Activated CD8-positive, alpha-beta memory T cell treated with anti-CD3 and anti-CD28 coated beads for 24 hours (primary cell): ENCODE measurements around the gene AHDC1.

Experiments
- DNase-seq: peaks from one replicate; pipeline ENCODE4 v3.0.0-alpha.2; 2020

AHDC1 gene

GRCh38 chr1:27612718-27613117 lies 8.8 kb upstream of the AHDC1 start:
- no peak for DNase-seq

DNA sequence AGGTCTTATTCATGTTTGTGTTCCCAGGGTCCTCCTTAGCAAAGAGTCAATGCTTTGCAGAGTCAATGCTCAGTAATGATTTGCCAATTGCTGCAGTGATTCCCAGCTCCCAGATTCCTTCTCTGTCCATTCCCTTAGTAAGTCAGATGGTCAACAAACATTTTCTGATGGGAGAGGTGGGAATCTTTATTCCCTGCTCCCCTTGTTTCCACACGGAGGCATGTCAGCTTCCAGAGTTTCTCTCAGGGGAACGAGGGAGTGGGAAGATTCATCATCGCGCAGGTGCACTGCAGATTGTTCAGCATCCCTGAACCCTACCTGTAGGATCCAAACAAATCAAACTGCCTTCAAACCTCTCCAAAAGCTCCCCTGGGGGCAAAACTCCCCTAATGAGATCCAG lies 7.5 kb upstream of the AHDC1 start:
- no peak for DNase-seq

DNA sequence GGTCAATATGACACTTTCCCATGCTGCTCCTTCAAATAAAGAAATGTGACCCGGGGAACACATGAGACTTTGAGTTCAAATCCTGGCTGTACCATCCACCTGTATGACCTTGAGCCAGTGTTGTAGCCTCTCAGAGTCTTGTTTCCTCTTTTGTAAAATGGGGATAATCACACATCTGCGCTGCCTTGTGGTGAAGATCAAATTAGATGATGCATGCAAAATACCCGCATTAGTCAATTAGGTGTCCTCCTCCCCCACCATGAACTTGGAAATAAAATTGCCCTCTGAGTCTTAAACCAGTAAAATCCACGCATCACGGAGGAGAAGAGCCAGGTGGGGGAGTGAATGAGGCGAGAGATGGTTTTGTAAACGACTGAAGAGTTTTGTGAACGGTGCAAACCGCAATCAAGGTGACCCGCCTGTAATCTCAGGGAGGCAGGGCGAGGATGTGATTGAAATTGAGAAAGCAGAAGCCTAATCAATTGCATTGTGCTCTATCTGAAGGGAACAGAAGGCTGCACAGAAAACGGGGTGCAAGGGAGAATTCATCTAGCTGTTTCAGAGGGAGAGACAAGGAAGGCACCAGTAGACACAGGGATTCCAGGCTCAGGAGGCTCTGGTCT lies 5.8 kb upstream of the AHDC1 start:
- no peak for DNase-seq

GRCh38 chr1:27609210-27609555 lies 5.2 kb upstream of the AHDC1 start:
- DNase-seq = peak; percentile 61

DNA sequence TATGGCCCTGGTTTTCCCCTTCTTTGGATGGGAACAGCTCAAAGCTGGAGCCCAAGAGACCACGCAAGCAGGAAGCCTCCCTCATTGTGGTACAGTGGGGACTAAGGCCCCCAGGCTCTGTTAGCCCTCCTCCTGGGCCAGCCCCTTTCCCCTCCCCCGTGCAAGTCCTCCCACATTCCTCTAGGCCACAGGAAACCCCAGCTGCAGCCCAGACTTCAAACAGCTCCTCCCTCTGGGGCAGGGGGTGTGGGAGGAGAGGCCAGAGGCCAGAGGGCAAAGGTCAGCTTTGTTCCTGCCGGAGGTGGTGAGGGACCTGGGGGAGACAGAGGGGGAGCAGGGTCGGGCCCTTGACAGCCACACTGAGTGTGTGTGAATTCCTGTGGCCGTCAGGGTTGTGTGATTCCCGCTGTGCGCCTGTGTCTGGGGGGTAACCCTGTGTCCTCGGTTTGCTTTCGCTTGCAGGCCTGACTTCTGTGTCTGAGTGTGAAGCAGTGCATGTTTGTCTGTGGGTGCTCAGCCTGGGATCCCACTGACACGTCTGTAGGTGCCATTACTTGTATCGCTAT lies 3.4 kb upstream of the AHDC1 start:
- DNase-seq = no peak

GRCh38 chr1:27606708-27607238 lies 2.8 kb upstream of the AHDC1 start:
- DNase-seq = no peak

DNA sequence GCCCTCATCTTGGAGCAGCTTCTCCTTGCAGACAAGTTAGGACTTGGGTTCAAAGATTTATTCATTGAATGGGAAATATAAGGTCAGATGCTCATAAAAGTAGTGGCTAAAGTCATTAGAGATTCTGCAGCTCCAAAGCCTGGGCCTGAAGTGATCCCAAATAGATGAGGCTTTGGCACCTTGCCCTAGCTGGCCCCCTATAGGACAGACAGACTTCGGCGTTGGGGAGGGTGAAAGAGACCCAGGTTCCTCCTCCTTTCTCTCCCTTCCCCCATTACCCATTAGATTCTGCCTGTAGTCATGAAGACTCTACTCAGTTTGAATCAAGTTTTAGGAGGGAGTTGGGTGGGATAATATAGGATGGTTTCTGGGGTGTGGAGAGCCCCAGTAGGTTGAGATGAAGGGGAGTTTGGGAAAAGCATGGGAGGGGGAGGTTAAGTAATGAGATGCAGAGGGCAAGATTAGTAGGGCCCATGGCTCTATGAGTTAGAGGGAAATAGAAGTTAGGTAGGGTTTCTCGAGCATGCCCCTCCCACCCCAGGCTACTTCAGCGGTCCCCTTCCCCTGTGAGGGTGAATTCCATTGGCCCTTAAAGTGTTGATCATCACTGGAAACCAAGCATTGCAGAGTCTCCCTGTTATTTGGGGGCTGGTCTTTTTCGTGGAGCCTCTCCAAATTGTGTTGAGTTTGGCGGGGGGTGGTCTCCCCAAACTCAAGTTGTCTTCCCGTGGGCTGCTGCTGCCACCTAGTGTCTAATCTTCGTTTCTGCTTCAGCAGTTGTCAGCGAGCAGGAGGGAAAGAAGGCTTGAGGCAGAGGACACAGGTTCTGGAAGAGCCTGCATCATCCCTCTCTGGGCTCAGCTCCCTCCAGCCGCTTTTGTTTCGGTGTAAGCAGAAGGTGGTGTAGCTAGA lies 2.1 kb upstream of the AHDC1 start:
- peak; percentile 85 for DNase-seq

- DNase-seq = no peak
These were observed 1.4 kb upstream of the AHDC1 start for GRCh38 chr1:27605300-27605766.

- no peak for DNase-seq
These were observed 795 bp upstream of the AHDC1 start for GRCh38 chr1:27604579-27605299.

DNA sequence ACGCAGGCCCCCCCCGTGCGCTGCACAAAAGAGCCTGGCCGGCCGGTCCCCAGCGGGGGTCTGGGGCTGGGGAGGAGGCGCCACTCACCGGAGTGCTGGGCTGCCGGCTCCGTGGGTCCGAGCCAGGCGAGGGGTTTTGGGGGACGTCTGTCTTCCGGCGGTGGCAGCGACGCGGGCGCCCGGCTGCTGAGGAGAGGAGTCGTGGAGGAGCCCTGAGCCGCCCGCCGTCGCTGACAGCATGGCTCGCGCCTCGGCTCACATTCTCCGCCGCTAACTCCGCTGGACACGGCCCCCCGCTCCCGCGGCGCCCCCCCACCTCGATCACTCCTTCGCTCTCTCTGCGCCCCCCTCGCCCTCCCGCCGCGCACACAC lies 649 bp downstream of the AHDC1 start:
- DNase-seq = peak; percentile 72

DNA sequence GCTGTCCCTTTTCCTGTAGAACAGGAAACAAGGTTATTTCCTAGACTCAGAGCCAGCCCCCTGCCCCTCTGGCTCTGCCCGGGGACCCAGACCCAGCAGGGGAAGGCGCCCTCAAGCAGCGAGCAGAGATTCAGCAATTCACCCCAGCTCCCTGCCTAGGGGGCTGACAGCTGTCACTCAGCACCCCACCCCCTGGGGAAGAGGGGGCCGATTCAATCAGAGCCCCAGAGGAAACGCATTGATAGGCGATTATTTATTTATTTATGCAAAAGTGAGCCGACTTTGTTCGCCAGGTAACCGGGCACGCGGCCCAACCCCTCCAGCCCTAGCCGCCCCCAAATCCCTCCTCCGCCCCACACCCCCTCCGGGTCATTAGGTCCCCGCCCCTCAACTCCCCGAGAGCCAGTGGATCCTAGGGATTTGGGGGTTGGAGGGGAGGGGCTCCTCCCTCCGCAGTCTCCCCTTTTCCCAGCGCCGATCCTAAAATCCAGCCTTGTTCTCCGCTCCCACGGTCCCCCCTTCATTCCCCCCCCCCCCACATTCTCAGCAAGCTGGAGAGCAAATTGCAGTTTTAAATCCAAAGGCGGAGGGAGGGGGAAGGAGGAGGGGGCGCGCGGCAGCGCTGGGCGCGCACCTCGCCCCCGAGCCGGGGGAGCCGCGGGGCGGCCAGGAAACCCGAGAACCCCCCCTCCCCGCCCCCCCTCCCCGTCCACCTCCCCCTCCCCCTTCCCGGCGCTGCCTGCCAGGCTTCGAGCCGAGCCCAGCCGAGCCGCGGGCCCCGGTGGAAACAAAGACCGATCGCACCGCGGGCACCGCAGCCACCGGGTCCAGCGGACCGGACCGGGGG lies 1.3 kb downstream of the AHDC1 start:
- DNase-seq = peak; percentile 60

DNA sequence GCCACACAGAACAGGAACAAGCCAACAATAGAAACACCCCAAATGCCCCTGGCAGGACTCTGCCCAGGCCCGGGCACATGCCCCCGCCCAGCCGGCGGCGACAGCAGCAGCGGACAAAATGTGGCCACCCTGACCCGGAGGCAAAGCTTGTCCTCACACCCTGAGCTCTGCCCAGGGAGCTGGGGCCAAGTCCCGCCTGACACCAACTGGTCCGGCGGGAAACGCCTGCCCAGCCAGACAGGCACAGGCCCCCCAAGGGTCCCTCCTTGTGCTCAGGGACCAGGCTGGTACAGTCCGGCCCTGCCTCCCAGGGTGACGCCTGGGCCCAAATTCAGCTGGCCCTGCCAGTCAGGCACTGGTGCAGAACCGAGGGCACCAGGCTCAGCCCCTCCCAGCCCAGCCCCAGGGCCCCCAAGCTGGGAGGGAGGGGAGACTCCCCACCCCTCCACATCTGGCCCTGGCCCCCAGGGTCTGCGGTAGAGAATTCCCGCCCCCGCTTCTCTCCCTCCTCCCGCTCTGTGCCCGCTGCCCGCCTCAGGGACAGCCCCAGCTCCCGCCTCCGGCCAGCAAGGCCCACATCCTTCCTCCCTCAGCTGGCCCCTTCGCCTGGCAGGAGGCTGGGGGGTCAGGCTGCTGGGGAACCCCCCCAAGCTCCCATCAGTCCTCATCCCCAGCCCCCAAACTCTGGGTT lies 2.0 kb downstream of the AHDC1 start:
- no peak for DNase-seq

DNA sequence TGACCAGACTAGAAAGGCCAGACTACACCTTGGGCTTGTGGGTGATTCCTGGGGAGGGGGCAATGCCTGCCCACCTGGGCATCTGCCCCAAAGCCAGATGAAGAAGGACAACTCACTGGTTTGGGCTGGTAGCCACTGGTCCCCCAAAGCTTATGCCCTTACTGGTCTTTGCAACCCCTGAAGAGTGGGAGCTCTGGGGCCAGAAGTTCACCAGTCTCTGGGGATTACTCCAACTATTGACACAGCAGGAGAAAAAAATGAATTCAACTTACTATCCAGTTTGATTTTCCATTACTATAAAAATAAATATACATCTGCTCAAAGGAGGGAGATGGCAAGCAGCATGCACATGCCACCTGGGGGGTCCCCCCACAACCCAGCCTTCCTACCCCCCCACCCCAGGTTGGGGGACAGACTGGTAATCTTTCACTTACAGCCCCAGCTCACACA lies 2.6 kb downstream of the AHDC1 start:
- DNase-seq = no peak

GRCh38 chr1:27600498-27601175 lies 3.3 kb downstream of the AHDC1 start:
- no peak for DNase-seq

DNA sequence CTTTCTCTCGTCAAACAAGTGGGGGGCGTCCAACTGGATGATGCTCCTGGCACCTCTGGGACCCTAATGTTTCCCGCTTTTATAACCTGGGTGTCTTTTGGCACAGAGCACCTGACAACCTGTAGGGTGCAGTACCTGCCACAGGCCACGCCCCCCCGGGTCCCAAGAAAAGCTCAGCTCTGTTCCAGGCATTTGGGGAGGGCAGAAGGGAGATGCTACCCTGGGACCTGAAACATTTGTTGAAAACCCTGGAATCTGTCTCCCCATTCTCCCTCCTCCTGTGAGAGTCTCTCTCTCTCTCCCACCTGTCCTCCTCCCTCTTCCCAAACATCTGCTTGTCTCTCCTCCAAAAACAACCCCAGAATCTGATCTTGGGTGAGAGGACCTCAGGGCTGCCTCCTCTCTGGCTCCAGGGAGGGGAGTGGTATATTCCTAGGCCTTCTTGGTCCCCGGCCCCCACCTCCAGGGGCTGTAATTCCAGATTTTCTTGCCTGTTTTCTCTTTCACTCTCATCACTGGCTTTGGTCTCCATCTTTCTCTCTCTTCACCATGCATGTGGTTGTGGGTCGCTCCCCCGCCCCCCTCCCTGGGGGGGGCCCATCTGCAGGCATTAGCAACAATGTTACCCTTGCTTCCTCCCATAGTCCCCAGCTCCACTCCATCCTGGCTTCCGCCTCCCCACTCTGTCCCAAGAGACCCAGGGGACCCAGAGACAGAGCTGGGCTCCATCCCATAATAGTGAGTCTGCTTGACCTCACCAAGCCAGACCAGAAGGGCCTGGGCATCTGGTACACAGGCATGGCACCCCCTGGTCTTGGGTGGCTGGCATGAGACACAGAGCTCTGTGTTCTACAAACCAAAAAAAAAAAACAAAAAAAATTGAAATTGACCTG lies 4.1 kb downstream of the AHDC1 start:
- DNase-seq = no peak

GRCh38 chr1:27598902-27599528 lies 4.9 kb downstream of the AHDC1 start:
- DNase-seq = peak; percentile 79

- DNase-seq = no peak
These were observed 5.7 kb downstream of the AHDC1 start for GRCh38 chr1:27598295-27598687.

DNA sequence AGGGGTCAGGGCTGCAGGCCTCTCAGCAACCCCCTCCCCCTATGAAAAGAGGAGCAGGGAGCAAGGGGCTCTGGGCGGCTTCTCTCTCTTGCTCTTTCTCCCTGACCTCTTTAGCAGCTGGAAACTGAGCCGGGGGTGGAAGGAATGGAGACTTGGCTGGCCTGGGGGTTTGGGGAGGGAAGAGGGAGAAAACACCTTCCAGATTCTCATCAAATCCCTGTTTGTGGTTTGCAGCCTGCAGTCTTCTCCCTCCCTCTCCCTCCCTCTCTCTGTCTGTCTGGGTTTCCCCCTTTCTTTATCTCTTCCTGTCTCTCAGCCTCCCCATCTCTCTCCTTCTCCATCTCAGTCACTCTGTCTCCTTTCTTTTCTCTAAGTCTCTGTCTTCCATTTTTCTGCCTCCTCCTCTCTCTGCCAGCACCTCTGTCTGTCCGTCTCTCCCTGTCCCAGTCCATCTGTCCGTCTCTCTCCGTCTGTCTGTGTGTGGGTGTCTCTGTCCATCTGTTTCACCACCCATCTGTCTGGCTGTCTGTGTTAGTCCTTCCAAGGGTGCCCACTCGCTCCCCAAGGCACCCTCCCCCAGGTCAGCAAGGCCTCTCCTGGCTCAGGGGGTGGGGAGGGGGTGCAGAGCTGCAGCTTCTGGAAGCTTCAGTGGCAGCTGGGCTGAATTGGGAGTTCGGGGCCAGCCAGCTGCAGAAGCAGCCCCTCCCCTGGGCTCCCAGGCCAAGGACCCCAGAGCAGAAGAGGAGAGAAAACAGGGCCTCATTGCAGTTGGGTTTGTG lies 6.2 kb downstream of the AHDC1 start:
- no peak for DNase-seq

DNA sequence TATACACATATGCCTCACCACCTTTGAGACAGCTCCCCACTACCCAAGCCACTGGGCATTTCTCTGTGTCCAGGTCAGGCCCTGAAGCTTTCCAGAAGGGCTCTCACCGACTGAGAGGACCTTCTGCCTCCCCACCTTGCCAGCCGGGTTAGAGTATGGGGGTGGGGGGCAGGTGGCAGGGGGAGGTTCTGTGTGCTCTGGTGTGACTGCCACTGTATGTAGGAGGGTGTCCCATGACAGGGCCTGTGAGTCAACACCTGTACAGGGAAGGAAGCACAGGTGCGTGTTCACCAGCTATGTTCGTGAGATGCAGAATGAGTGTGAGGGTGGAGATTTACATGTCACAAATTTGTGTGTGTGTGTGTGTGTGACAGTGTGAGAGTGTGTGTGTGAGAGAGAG lies 7.0 kb downstream of the AHDC1 start:
- no peak for DNase-seq
